Epithelial cell of esophagus (primary cell): Measurements from ENCODE around the gene SF3B5.

ENCODE experiments used
- DNase-seq: peaks from one replicate; pipeline ENCODE4 v3.0.0; 2010; ENCODE audit warnings: low read depth
- H3K4me3 ChIP-seq: 2 replicates; pipeline ENCODE4 v1.5.1; 2011; ENCODE audit warnings: mild to moderate bottlenecking, low read length, control low read depth
- TF ChIP-seq, protein P1 (sequence below): IDR thresholded peaks from 2 replicates; pipeline ENCODE4 v1.5.1; 2011; ENCODE audit warnings: low read depth, mild to moderate bottlenecking, low read length, control low read depth, inconsistent platforms; ENCODE audit not compliant: insufficient read depth; ENCODE audit errors: missing control alignments

Gene SF3B5

DNA sequence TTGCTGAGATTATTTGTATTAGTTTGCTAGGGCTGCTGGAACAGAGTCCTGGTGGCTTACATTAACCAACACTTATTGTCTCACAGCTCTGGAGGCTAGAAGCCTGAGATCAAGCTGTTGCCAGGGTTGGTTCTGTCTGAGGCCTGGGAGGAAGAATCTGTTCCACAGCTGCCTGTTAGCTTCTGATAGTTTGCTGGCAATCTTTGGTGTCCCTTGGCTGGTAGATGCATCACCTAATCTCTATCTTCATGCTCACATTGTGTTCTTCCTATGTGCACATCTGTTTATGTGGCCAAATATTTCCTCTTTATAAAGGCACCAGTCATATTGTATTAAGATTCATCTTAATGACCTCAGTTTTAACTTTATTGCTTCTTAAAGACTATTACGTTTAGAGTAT, 19.5 kb downstream of the SF3B5 start:
- DNase-seq: no peak
- H3K4me3 ChIP-seq: no peak overlapping the region
- TF ChIP-seq, protein P1, sequence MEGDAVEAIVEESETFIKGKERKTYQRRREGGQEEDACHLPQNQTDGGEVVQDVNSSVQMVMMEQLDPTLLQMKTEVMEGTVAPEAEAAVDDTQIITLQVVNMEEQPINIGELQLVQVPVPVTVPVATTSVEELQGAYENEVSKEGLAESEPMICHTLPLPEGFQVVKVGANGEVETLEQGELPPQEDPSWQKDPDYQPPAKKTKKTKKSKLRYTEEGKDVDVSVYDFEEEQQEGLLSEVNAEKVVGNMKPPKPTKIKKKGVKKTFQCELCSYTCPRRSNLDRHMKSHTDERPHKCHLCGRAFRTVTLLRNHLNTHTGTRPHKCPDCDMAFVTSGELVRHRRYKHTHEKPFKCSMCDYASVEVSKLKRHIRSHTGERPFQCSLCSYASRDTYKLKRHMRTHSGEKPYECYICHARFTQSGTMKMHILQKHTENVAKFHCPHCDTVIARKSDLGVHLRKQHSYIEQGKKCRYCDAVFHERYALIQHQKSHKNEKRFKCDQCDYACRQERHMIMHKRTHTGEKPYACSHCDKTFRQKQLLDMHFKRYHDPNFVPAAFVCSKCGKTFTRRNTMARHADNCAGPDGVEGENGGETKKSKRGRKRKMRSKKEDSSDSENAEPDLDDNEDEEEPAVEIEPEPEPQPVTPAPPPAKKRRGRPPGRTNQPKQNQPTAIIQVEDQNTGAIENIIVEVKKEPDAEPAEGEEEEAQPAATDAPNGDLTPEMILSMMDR: no peak

DNA sequence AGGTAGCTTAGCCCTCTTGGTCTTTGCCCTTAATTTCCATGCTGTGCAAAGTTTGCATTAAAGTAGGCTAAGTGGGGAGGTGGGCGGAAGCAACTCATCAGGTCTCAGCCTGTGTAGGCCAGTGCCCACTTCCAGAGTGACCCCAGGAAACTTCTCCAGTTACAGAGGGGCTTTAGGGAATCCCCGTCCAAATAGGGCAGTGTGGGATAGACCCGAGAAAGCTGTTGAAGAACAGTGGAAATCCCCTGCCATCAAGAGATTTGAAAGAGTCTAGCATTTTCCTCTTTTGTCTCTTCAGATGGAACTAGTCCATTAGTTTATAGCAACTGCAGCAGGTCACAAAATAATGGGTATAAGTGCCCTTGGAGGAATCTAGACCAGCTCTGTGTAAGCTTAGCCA, 20.2 kb downstream of the SF3B5 start:
- no peak overlapping the region for H3K4me3 ChIP-seq
- no peak for DNase-seq
- TF ChIP-seq, protein P1: no peak

DNA sequence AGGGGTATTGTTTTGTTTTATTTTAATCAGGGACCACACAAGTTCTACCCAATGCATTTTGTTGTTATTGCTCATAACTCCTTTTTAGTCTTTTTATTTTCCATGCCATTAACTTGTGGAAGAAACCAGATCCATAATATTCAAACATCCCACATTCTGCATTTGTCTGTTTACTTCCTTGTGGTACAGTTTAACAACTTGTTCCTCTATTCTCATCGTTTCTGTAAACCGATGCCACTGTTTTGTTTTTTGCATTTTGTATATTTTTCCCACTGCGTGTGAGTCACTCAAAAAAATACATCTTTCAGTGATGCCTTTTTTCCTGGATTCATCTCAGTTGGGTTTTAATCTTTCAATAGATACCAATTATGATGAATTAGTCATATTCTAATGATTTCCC, 22.3 kb downstream of the SF3B5 start:
- no peak overlapping the region for H3K4me3 ChIP-seq
- TF ChIP-seq, protein P1: no peak
- no peak for DNase-seq

DNA sequence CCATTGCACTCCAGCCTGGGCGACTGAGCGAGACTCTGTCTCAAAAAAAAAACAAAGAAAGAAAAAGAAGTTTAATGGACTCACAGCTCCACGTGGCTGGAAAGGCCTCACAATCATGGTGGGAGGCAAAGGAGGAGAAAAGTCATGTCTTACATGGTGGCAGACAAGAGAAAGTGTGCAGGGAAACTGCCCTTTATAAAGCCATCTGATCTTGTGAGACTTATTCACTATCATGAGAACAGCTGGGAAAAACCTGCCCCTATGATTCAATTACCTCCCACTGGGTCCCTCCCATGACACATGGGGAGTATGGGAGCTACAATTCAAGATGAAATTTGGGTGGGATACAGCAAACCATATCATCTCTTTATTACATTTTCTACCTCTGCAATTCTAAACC, 25.9 kb downstream of the SF3B5 start:
- TF ChIP-seq, protein P1: no peak
- no peak overlapping the region for H3K4me3 ChIP-seq
- DNase-seq: no peak

DNA sequence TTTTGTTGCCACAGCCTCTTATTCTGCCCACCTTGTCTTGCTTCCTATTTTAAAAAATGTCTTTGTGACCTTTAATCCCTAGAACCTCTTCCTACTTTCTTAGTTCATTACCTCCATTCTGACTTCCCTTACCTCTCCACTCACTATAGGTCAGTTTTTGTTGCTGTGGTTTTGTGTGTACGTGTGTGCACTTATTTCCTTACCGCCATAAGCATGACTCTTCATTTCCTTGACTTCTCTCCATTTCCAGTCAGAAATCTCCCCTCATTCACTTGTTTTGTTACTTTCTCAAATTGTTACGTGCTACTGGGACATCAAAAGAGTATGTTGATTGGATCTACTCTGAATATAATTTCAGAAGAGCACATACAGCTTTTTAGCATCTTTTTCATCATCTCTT, 26.6 kb downstream of the SF3B5 start:
- H3K4me3 ChIP-seq: no peak overlapping the region
- no peak for DNase-seq
- TF ChIP-seq, protein P1: no peak

DNA sequence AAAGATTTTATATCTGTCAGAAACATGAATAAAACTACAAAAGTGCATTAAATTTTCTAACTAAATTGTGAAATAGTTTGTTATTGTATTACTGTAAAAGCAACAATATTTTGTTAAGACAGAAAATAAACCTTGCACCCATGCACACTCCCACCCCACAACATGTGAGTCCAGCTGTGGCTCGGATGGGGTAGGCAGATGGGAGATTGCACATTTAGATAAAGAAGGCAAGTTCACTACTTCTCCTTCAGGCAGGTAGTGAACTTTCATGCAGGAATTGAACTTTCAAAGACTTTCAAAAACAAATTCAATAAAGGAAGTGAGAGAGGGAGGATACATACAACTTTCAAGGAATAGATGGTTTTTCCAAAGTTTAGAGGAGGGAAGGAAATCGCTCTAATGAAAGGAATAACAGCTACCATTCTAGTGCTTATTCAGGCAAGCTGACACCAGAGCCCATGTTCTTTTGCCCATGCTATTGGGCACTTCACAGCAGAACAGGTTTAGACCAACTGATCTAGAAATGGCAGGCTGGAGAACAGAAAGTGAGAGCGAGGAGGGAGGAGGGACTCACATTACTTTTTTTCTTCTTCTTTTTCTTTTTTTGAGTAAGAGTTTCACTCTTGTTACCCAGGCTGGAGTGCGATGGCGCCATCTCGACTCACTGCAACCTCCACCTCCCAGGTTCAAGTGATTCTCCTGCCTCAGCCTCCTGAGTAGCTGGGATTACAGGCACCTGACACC, 28.5 kb downstream of the SF3B5 start:
- no peak overlapping the region for H3K4me3 ChIP-seq
- TF ChIP-seq, protein P1: no peak
- DNase-seq: no peak

DNA sequence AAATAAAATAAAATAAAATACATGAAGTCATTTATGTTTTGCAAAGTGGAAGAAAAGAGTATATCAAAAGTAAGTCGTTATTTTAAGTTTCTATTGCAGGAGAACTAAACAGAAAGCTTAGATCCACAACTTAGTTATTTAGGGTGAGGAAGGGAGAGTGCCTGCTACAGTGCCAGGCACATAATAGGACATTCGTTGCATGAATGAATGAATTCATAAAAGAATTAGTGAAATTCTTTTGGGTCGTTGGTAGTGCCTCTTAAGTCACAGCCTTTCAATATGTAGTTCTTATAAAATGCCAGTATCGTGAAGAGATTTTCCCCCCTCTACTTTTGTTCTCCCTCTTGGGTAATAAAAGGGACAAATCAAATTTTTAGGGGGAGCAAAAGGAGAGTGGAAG, 29.1 kb downstream of the SF3B5 start:
- TF ChIP-seq, protein P1: no peak
- DNase-seq: no peak

More for the DNA sequence above, 29.1 kb downstream of the SF3B5 start:
- no peak overlapping the region for H3K4me3 ChIP-seq
